BE2C (cell line): ENCODE results near the gene C16orf74.

Experiments used
- DNase-seq: peaks from one replicate; pipeline ENCODE4 v3.0.0-alpha.2; 2020
- H3K27me3 ChIP-seq: fragments of 250-450 bp; sonication (Bioruptor Pico); 2 replicates; pipeline ENCODE4 v1.5.1; 2020; ENCODE audit warnings: mild to moderate bottlenecking
- H3K36me3 ChIP-seq: fragments of 250-450 bp; sonication (Bioruptor Pico); 2 replicates; pipeline ENCODE4 v1.5.1; 2020; ENCODE audit warnings: mild to moderate bottlenecking
- H3K4me1 ChIP-seq: fragments of 250-450 bp; sonication (Bioruptor Pico); 2 replicates; pipeline ENCODE4 v1.5.1; 2020
- H3K4me3 ChIP-seq: 2 replicates; pipeline ENCODE4 v1.5.1; 2011; ENCODE audit warnings: low read depth, low read length
- H3K9me3 ChIP-seq: fragments of 250-450 bp; sonication (Bioruptor Pico); 2 replicates; pipeline ENCODE4 v1.5.1; 2020
- TF ChIP-seq, protein P1 (sequence below): IDR thresholded peaks from 2 replicates; pipeline ENCODE4 v1.5.1; 2012; ENCODE audit warnings: mild to moderate bottlenecking, low read depth, low read length

C16orf74 gene

DNA sequence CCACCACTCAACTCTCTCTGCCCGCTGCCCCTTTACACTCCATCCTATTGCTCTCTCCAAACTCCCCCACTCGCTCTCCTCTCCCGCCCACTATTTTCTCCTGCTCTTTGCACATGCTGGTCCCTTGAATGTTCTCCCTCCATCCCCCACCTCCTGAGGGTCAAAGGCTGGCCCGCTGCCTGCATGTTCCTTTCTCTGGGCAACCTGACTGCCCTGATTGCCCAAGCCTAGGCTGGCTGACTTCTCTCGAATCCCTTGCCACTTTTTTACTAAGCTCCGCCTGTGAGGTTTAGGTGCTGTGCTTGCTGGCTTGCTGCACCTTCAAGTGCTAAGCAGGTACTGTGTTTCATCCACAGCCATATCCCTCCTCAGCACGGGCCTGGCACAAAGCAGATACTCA, 45.7 kb upstream of the C16orf74 start:
- H3K4me1 ChIP-seq = no peaks in the 10 kb centered on the region; the same call in 1 of the 2 replicates
- H3K27me3 ChIP-seq = no peaks in the 10 kb centered on the region
- DNase-seq = no peak
- no peak overlapping the region for H3K4me3 ChIP-seq
- H3K36me3 ChIP-seq = peaks cover 58% of the 10 kb centered on the region
- peaks cover under 1% of the 10 kb centered on the region; the same call in 1 of the 2 replicates for H3K9me3 ChIP-seq
- TF ChIP-seq, protein P1, sequence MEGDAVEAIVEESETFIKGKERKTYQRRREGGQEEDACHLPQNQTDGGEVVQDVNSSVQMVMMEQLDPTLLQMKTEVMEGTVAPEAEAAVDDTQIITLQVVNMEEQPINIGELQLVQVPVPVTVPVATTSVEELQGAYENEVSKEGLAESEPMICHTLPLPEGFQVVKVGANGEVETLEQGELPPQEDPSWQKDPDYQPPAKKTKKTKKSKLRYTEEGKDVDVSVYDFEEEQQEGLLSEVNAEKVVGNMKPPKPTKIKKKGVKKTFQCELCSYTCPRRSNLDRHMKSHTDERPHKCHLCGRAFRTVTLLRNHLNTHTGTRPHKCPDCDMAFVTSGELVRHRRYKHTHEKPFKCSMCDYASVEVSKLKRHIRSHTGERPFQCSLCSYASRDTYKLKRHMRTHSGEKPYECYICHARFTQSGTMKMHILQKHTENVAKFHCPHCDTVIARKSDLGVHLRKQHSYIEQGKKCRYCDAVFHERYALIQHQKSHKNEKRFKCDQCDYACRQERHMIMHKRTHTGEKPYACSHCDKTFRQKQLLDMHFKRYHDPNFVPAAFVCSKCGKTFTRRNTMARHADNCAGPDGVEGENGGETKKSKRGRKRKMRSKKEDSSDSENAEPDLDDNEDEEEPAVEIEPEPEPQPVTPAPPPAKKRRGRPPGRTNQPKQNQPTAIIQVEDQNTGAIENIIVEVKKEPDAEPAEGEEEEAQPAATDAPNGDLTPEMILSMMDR = no peak

DNA sequence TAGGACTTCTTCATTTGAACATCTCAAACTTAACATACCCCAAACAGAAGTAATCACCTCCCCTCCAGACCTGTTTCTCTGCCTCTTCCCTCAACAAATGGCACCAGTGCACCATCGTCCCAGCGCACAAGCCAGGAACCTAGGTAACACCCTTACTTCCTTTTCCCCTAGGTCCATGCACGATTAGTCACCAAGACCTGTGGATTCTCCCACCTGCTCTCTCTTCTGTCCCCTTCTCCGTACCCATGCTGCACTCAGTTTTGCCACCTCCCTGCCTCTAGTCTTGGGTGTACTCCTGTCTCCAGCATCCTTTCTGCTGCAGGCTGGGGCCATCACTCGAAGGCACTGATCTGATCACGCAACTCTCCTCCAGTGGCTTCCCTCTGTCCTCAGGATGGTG, 45.3 kb upstream of the C16orf74 start:
- Histone ChIP-seq H3K36me3 (peaks cover 58% of the 10 kb centered on the region), H3K4me3 (no peak overlapping the region), H3K4me1 (no peaks in the 10 kb centered on the region; the same call in 1 of the 2 replicates), H3K27me3 (no peaks in the 10 kb centered on the region), H3K9me3 (peaks cover 3% of the 10 kb centered on the region; the same call in 1 of the 2 replicates)
- TF ChIP-seq, protein P1 = no peak
- DNase-seq = no peak

DNA sequence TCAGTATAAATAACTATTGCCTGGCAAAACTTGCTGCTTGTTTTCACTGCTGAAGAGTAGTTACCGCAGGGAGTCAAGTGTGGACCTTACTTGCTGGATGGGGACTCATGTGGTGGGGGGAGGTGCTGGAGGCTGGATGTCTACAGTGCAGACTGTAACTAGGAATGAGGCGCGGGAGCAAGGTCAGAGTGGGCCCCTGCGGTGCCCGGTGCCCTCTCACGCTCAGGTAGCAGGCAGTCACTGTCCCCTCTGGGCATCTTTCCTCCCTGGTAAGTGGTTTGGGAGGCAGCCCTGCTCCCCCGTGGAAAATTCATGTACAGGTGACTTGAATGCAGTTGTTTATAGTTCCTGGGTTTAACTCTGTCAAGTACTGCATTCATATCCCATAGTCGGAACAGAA, 43.8 kb upstream of the C16orf74 start:
- Histone ChIP-seq H3K4me3 (no peak overlapping the region), H3K27me3 (no peaks in the 10 kb centered on the region), H3K4me1 (no peaks in the 10 kb centered on the region), H3K9me3 (peaks cover 3% of the 10 kb centered on the region; the same call in 1 of the 2 replicates), H3K36me3 (peaks cover 60% of the 10 kb centered on the region)
- no peak for DNase-seq
- TF ChIP-seq, protein P1 = no peak

DNA sequence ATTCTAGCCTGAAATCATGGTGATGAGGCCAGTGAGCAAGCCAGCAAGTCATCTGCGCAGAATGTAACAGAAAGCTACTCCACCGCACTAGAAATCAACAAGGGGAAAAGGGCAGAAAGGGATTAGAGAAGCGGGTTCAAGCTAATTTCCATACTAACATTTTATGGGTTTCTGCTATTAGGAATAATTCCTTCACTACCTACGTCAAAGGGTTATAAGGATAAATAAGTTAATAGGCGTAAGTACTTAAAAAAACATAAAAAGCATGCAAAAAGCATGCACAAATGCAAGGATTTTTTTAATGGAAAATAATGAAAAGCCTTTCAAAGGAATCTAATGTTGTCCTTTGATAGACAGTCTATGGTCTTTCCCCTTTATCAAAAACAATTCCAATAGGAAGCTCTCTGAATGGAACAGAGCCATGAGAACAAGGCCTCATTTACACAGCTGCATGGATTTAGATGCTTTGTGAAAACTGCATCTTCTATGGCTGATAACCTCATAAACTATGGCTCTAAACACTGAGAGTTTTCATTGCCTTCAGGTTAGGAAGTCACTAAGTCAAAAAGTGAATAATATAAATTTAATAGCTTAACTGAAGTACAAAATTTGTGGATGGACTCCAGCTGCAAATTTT, 42.9 kb upstream of the C16orf74 start:
- H3K27me3 ChIP-seq = no peaks in the 10 kb centered on the region
- H3K36me3 ChIP-seq = peaks cover 65% of the 10 kb centered on the region
- no peaks in the 10 kb centered on the region for H3K4me1 ChIP-seq
- peaks cover 3% of the 10 kb centered on the region; the same call in 1 of the 2 replicates for H3K9me3 ChIP-seq
- TF ChIP-seq, protein P1 = no peak
- H3K4me3 ChIP-seq = no peak overlapping the region
- no peak for DNase-seq

DNA sequence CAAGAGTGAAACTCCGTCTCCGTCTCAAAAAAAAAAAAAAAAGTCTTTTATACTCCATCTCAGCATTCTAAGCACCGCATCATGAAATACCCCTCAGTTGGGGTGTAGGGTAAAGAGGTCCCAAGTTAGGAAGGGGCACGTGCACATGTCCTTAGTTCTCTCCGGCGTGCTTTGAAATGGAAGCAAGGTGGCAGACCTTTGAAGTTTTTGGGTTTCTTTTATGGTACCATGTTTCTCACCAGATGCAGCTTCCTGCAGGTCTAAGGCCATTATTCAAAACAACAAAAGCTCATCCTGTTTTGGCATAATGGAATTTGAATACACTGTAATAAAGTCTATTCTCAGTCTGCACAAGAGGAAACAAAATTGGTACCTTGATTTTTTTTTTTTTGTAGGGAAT, 38.9 kb upstream of the C16orf74 start:
- no peak for DNase-seq
- peaks cover 78% of the 10 kb centered on the region for H3K36me3 ChIP-seq
- H3K27me3 ChIP-seq = no peaks in the 10 kb centered on the region
- peaks cover 3% of the 10 kb centered on the region; the same call in 1 of the 2 replicates for H3K9me3 ChIP-seq
- TF ChIP-seq, protein P1 = no peak
- no peak overlapping the region for H3K4me3 ChIP-seq
- no peaks in the 10 kb centered on the region for H3K4me1 ChIP-seq

DNA sequence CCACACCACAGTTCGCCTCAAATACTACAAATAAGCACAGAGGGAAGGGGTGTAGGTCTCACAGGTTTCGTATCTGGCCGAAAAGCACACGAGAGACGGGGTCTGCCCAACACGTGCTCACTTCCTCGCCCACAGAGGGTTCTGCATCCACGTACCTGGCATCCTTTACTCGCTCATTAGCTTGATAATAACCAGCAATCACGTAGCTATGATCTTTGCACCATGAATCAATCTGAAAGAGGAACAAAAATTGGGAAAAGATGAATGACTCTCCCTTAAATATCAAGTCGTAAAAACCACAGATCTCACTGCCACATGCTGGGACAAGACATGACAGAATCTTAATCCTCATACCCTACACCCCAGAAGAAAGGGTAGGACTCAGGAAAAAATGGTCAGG, 37.9 kb upstream of the C16orf74 start:
- Histone ChIP-seq H3K27me3 (no peaks in the 10 kb centered on the region), H3K9me3 (peaks cover 3% of the 10 kb centered on the region; the same call in 1 of the 2 replicates), H3K4me1 (no peaks in the 10 kb centered on the region), H3K4me3 (no peak overlapping the region), H3K36me3 (peaks cover 75% of the 10 kb centered on the region)
- TF ChIP-seq, protein P1 = no peak
- no peak for DNase-seq
